Neural progenitor cell (in vitro differentiated cells): ENCODE measurements around the gene F2RL1. TPM values are rescaled to one million over a fixed set of nuclear protein-coding genes. Genes with fewer than 3 reads are reported as not detected.
"Not testable (repeated sequence)": the region's sequence is repeated elsewhere in the genome, so short reads cannot be mapped to it uniquely, and the experiment has no call there.

ENCODE experiments used
- DNase-seq: peaks from one replicate; pipeline ENCODE4 v3.0.0-alpha.2; 2016; ENCODE audit warnings: low spot score
- H2AFZ ChIP-seq: fragments of 200-600 bp; sonication (generic); replicated peaks from 2 replicates; pipeline ENCODE4 v1.6.1; 2016; ENCODE audit warnings: antibody characterized with exemption
- H3F3A ChIP-seq: fragments of 200-600 bp; sonication (generic); 2 replicates; pipeline ENCODE4 v1.6.1; 2016; ENCODE audit warnings: antibody characterized with exemption, low read depth
- H3K27ac ChIP-seq: fragments of 200-600 bp; sonication (generic); 2 replicates; pipeline ENCODE4 v1.5.1; 2016; ENCODE audit warnings: mild to moderate bottlenecking
- H3K27me3 ChIP-seq: fragments of 200-600 bp; sonication (generic); 2 replicates; pipeline ENCODE4 v1.6.1; 2016; ENCODE audit warnings: mild to moderate bottlenecking, moderate library complexity
- H3K36me3 ChIP-seq: fragments of 200-600 bp; sonication (generic); 2 replicates; pipeline ENCODE4 v1.5.1; 2016
- H3K4me1 ChIP-seq: fragments of 200-600 bp; sonication (generic); 2 replicates; pipeline ENCODE4 v1.6.1; 2016; ENCODE audit warnings: mixed run types
- H3K4me2 ChIP-seq: fragments of 200-600 bp; sonication (generic); 2 replicates; pipeline ENCODE4 v1.6.1; 2016
- H3K4me3 ChIP-seq: fragments of 200-600 bp; sonication (generic); 2 replicates; pipeline ENCODE4 v1.5.1; 2016
- H3K79me2 ChIP-seq: fragments of 200-600 bp; sonication (generic); 2 replicates; pipeline ENCODE4 v1.6.1; 2016; ENCODE audit warnings: low read depth
- H3K9ac ChIP-seq: fragments of 200-600 bp; sonication (generic); 2 replicates; pipeline ENCODE4 v1.6.1; 2016
- H3K9me3 ChIP-seq: fragments of 200-600 bp; sonication (generic); 2 replicates; pipeline ENCODE4 v1.5.1; 2016; ENCODE audit warnings: low read depth
- H4K20me1 ChIP-seq: fragments of 200-600 bp; sonication (generic); 2 replicates; pipeline ENCODE4 v1.6.1; 2016; ENCODE audit warnings: low read depth
- H3K27ac Mint-ChIP-seq: 3 replicates; pipeline ENCODE4 v1.8.0; 2021; ENCODE audit warnings: mixed read lengths
- H3K27me3 Mint-ChIP-seq: 2 replicates; pipeline ENCODE4 v1.8.0; 2022; ENCODE audit warnings: low read depth, mild to moderate bottlenecking, inconsistent platforms, moderate library complexity, mixed read lengths; ENCODE audit not compliant: insufficient read depth
- H3K36me3 Mint-ChIP-seq: 3 replicates; pipeline ENCODE4 v1.8.0; 2021; ENCODE audit warnings: mixed read lengths
- H3K4me1 Mint-ChIP-seq: 3 replicates; pipeline ENCODE4 v1.8.0; 2021; ENCODE audit warnings: mixed read lengths
- H3K4me3 Mint-ChIP-seq: 3 replicates; pipeline ENCODE4 v1.8.0; 2021; ENCODE audit warnings: mild to moderate bottlenecking, moderate library complexity, mixed read lengths
- H3K9me3 Mint-ChIP-seq: 3 replicates; pipeline ENCODE4 v1.8.0; 2020; ENCODE audit warnings: mixed read lengths
- EZH2 ChIP-seq: fragments of 200-600 bp; sonication (generic); IDR thresholded peaks from 2 replicates; pipeline ENCODE4 v1.6.1; 2017; ENCODE audit warnings: antibody characterized with exemption, mild to moderate bottlenecking, moderate library complexity
- EZH2phosphoT487 ChIP-seq: fragments of 200-600 bp; sonication (generic); IDR thresholded peaks from 2 replicates; pipeline ENCODE4 v1.6.1; 2017; ENCODE audit warnings: antibody characterized with exemption
- total RNA-seq: library from RNA; depleted of rRNA; stranded (reverse); fragments of >200 nt; gene quantifications from 2 replicates; pipeline ENCODE4 v1.2.3, GENCODE V29; 2015; ENCODE audit warnings: low replicate concordance
- TF ChIP-seq, protein P1 (sequence below): fragments of 200-600 bp; sonication (generic); IDR thresholded peaks from 2 replicates; pipeline ENCODE4 v1.5.1; 2017; ENCODE audit warnings: antibody characterized with exemption, mild to moderate bottlenecking

F2RL1 gene
- total RNA-seq, 1 donor from 2014 or later = 9.3 TPM

DNA sequence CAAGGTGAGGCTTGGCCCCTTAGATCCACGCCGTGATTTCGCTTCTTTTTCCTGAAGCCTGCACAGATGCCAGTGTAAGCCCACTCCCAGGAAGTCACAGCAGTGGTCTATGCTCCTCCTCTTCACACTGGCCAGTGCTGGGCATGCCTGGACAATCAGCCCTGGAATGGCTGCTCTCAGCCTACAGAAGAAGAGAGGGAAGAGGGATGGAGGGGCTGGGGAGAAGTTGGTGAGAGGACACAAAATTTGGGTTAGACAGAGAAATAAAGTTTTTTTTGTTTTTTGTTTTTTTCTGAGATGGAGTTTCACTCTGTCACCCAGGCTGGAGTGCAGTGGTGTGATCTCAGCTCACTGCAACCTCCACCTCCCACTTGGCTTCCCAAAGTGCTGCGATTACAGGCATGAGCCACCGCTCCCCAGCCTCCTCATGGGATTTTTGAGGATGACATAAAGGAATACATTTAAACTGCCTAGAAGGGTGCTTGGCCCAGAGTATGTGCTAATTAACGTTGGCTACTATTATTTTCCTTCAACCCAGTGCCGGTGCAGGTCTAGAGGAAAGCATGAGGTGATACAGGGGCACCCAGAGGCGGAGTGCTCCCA lies 31.8 kb downstream of the F2RL1 start:
- no peak overlapping the region for H3K4me3 Mint-ChIP-seq
- Histone ChIP-seq H3K4me2 (no peak overlapping the region), H3K79me2 (no peaks in the 10 kb centered on the region), H3K36me3 (no peaks in the 10 kb centered on the region), H3K4me3 (no peak overlapping the region), H3K27ac (no peak overlapping the region), H3K9ac (no peak overlapping the region), H3K27me3 (no peaks in the 10 kb centered on the region), H4K20me1 (no peaks in the 10 kb centered on the region), H2AFZ (peak overlapping the region; percentile 57), H3F3A (no peaks in the 10 kb centered on the region), H3K4me1 (no peaks in the 10 kb centered on the region), H3K9me3 (no peaks in the 10 kb centered on the region)
- H3K27ac Mint-ChIP-seq = peak overlapping the region; percentile 15
- TF ChIP-seq EZH2phosphoT487 = no peak
- TF ChIP-seq, protein P1, sequence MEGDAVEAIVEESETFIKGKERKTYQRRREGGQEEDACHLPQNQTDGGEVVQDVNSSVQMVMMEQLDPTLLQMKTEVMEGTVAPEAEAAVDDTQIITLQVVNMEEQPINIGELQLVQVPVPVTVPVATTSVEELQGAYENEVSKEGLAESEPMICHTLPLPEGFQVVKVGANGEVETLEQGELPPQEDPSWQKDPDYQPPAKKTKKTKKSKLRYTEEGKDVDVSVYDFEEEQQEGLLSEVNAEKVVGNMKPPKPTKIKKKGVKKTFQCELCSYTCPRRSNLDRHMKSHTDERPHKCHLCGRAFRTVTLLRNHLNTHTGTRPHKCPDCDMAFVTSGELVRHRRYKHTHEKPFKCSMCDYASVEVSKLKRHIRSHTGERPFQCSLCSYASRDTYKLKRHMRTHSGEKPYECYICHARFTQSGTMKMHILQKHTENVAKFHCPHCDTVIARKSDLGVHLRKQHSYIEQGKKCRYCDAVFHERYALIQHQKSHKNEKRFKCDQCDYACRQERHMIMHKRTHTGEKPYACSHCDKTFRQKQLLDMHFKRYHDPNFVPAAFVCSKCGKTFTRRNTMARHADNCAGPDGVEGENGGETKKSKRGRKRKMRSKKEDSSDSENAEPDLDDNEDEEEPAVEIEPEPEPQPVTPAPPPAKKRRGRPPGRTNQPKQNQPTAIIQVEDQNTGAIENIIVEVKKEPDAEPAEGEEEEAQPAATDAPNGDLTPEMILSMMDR = no peak
- TF ChIP-seq EZH2 = no peak
- peaks cover 9% of the 10 kb centered on the region for H3K27me3 Mint-ChIP-seq
- H3K4me1 Mint-ChIP-seq = peaks cover 2% of the 10 kb centered on the region
- H3K36me3 Mint-ChIP-seq = no peaks in the 10 kb centered on the region
- no peak for DNase-seq
- no peaks in the 10 kb centered on the region for H3K9me3 Mint-ChIP-seq

DNA sequence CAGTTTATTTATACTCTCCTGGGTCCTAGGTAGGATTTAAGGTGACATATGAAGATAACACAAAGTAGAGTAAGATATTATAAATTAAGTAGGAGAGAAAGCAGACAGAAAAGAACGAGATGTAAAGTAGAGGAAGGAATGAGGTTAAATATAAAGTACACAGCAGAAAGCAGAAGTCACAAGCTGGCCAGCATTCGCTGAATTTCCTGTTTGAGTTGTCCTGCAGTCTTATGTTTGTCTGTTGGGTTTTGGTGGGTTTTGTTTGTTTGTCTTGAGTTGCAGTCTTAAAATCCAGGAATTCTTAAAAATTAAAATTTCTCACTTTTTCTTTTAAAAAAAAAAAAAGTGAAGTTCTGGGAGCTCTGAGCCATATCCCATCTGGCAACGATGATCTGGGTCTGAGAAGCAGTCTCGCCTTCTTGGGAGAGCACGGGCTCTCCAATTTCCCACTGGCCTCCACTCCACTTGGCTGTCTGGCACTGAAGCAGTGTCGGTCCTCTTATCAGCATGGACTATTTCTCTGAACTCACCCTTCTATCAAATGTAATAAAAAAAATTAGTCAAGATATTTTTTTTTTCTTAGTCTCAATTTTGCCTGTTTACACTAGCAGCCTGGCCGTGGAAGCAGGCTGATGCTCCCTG lies 33.0 kb downstream of the F2RL1 start:
- Mint-ChIP-seq H3K27ac (no peak overlapping the region), H3K4me3 (no peak overlapping the region), H3K36me3 (no peaks in the 10 kb centered on the region), H3K4me1 (peaks cover 2% of the 10 kb centered on the region), H3K27me3 (peaks cover 9% of the 10 kb centered on the region), H3K9me3 (no peaks in the 10 kb centered on the region)
- H3K4me2 ChIP-seq = no peak overlapping the region
- no peaks in the 10 kb centered on the region for H3K36me3 ChIP-seq
- H3K4me1 ChIP-seq = no peaks in the 10 kb centered on the region
- H3K4me3 ChIP-seq = no peak overlapping the region
- no peaks in the 10 kb centered on the region for H3K9me3 ChIP-seq
- no peaks in the 10 kb centered on the region for H3F3A ChIP-seq
- no peak overlapping the region for H3K27ac ChIP-seq
- no peak for DNase-seq
- H3K9ac ChIP-seq = no peak overlapping the region
- TF ChIP-seq EZH2 (no peak), EZH2phosphoT487 (no peak)
- TF ChIP-seq, protein P1 = no peak
- no peaks in the 10 kb centered on the region for H4K20me1 ChIP-seq
- H2AFZ ChIP-seq = no peak overlapping the region
- no peaks in the 10 kb centered on the region for H3K79me2 ChIP-seq
- H3K27me3 ChIP-seq = no peaks in the 10 kb centered on the region

DNA sequence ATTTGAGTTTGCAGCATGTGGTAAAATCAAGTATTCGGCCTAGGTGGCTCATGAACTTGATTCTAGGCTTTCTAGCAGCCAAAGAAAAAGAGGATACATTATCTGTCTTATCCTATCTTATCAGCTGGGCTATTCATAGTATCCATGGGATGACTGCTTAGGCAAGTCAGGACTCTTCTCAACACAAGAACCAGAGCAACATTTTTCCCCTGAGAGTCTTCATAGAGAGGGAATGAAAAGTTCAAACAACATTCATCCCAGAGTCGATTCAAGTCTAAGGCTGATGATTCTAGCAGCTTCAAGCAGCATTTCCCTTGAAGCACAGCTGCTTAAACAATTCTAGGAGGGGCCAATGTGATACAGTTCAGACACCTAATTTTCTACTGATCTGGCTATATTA lies 33.9 kb downstream of the F2RL1 start:
- Histone ChIP-seq H3K4me3 (no peak overlapping the region), H4K20me1 (no peaks in the 10 kb centered on the region)

DNA sequence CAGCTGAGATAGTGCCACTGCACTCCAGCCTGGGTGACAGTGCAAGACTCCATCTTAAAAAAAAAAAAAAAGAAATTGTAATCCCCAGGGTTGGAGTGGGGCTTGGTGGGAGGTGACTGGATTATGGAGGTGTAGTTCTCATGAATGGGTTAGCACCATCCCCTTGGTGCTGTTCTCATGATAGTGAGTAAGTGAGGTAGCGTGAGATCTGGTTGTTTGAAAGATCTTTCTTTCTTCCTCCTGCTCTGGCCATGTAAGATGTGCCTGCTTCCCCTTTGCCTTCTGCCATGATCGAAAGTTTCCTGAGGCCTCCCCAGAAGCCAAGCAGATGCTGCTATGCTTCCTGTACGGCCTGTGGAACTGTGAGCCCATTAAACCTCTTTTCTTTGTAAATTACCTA lies 34.9 kb downstream of the F2RL1 start:
- not testable (repeated sequence) for H3K9me3 Mint-ChIP-seq, H3K36me3 Mint-ChIP-seq, H2AFZ ChIP-seq

More for the DNA sequence above, 33.9 kb downstream of the F2RL1 start:
- H3K79me2 ChIP-seq = no peaks in the 10 kb centered on the region
- no peaks in the 10 kb centered on the region for H3K9me3 ChIP-seq
- Mint-ChIP-seq H3K27ac (no peak overlapping the region), H3K27me3 (peaks cover 11% of the 10 kb centered on the region), H3K36me3 (no peaks in the 10 kb centered on the region), H3K9me3 (no peaks in the 10 kb centered on the region), H3K4me3 (no peak overlapping the region), H3K4me1 (peaks cover 2% of the 10 kb centered on the region)
- H3K9ac ChIP-seq = no peak overlapping the region
- no peak for TF ChIP-seq EZH2
- TF ChIP-seq, protein P1 = no peak
- no peak for TF ChIP-seq EZH2phosphoT487
- H3K27ac ChIP-seq = no peak overlapping the region
- no peaks in the 10 kb centered on the region for H3F3A ChIP-seq
- no peak overlapping the region for H3K4me2 ChIP-seq
- no peaks in the 10 kb centered on the region for H3K27me3 ChIP-seq
- no peak overlapping the region for H2AFZ ChIP-seq
- H3K4me1 ChIP-seq = no peaks in the 10 kb centered on the region
- no peak for DNase-seq
- H3K36me3 ChIP-seq = no peaks in the 10 kb centered on the region

More for the DNA sequence above, 34.9 kb downstream of the F2RL1 start:
- not testable (repeated sequence) for H3K27me3 ChIP-seq, H3K79me2 ChIP-seq, H3K9me3 ChIP-seq, H3F3A ChIP-seq, H3K4me2 ChIP-seq, DNase-seq, H3K4me1 Mint-ChIP-seq, H3K4me1 ChIP-seq, H3K9ac ChIP-seq, H3K36me3 ChIP-seq, H3K4me3 Mint-ChIP-seq, H4K20me1 ChIP-seq, H3K27ac Mint-ChIP-seq, H3K4me3 ChIP-seq, H3K27ac ChIP-seq
- peaks cover 11% of the 10 kb centered on the region for H3K27me3 Mint-ChIP-seq
